Measurements from ENCODE around the gene HS6ST1.

GRCh38 chr2:128276878-128277675 is 41.6 kb downstream of the HS6ST1 start:
- no peak for TF ChIP-seq CTCF (IDR thresholded peaks at IDR 0.05)
- TF ChIP-seq POLR2A (IDR thresholded peaks at IDR 0.05) = no peak
